Measurements from ENCODE around the gene CPNE6.

DNA sequence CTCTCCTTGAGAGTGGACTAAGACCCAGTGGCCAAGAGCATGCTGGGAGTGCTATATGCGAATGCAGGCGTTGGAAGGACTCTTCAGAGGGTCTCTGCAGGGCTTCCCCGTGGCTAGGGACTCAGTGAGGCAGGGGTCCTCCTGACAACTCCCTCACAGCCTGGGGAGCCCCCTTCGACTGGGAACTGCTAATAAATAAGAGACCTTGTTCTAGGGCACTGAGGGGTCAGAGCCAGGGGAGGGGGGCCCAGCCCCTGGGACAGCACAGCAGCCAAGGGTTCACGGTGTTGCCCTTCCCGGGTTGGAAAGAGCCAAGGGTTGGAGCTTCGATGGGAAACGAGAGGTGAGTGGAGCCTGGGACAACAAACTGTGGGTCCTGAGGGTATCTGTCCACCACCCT, 6.0 kb upstream of the CPNE6 start:
- TF ChIP-seq, protein P1, sequence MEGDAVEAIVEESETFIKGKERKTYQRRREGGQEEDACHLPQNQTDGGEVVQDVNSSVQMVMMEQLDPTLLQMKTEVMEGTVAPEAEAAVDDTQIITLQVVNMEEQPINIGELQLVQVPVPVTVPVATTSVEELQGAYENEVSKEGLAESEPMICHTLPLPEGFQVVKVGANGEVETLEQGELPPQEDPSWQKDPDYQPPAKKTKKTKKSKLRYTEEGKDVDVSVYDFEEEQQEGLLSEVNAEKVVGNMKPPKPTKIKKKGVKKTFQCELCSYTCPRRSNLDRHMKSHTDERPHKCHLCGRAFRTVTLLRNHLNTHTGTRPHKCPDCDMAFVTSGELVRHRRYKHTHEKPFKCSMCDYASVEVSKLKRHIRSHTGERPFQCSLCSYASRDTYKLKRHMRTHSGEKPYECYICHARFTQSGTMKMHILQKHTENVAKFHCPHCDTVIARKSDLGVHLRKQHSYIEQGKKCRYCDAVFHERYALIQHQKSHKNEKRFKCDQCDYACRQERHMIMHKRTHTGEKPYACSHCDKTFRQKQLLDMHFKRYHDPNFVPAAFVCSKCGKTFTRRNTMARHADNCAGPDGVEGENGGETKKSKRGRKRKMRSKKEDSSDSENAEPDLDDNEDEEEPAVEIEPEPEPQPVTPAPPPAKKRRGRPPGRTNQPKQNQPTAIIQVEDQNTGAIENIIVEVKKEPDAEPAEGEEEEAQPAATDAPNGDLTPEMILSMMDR (IDR thresholded peaks at IDR 0.05): no peak
- no peak for TF ChIP-seq EZH2 (IDR thresholded peaks at IDR 0.05; ENCODE audit: borderline replicate concordance, insufficient read depth, low read depth, low read length, poor library complexity, severe bottlenecking)

Data from B cell (primary cell).